ENCODE results near the gene NR1D1. TPM values are rescaled to one million over a fixed set of nuclear protein-coding genes. Genes with fewer than 3 reads are reported as not detected.
A peak's percentile ranks its signal among the peaks of the same experiment; 100 is the strongest.

Gene NR1D1
- total and polyA plus RNA-seq, 2 of the 13 experiments (the other 11 are each of a cell fraction or from before 2014, with no cell fraction given): 2.1 to 2.7 TPM

- in situ Hi-C loops (cut with HindIII; ENCODE audit: extremely low pct_ligation_motif_present, low pct_unique_long_range_greater_than_20kb) (no loop called here), intact Hi-C loops (cut with micrococcal nuclease; ENCODE audit: unreplicated experiment) (no loop called here)
- Histone ChIP-seq H3K9ac (ENCODE audit: insufficient read depth, low read depth, low read length) (no peak overlapping the region), H3K4me1 (ENCODE audit: insufficient read depth, low read length) (peaks cover 66% of the 10 kb centered on the region), H2AFZ (ENCODE audit: low read length) (no peak overlapping the region), H3K4me3 (replicated peaks in 1 of 3; ENCODE audit: insufficient read depth in 1 of 3, low read depth in 2 of 3, low read length in 3 of 3) (peak overlapping the region in 1 of 3 experiments; percentile 72; a peak in 2 of 6 replicates), H3K27ac (ENCODE audit: extremely low read length, insufficient read depth, low read length) (no peak overlapping the region), H3K4me2 (ENCODE audit: low read depth, low read length) (peak overlapping the region; percentile 94), H4K20me1 (ENCODE audit: insufficient read depth, low read length) (no peaks in the 10 kb centered on the region), H3K9me3 (ENCODE audit: low read length) (no peaks in the 10 kb centered on the region), H3K27me3 (ENCODE audit: control insufficient read depth in 1 of 2, insufficient read depth in 2 of 2, low read length in 2 of 2) (peaks cover 4 to 33% of the 10 kb centered on the region in 2 experiments; a peak in 4 of 5 replicates), H3K36me3 (replicated peaks in 1 of 2; ENCODE audit: control insufficient read depth in 1 of 2, insufficient read depth in 2 of 2, low read length in 2 of 2) (no peaks in the 10 kb centered on the region), H3K79me2 (ENCODE audit: insufficient read depth, low read length) (peaks cover 6% of the 10 kb centered on the region)
- 19% methylated on average over 9 of the region's 10 CpGs for WGBS (ENCODE audit: low lambda C conversion rate)
- ChIA-PET CTCF (ENCODE audit: low intra/inter-chr PET ratio, low total read pairs) (interaction anchor here (2.1 to 3.0 kb wide), 2 partner anchors 13 to 50 kb away, joined by 11 to 25 read pairs; no protein-coding TSS in a partner anchor), POLR2A (interaction anchor here (0.6 to 4.2 kb wide), 6 partner anchors 11 to 51 kb away, joined by 3 to 29 read pairs (median 13); no protein-coding TSS in a partner anchor)
- FAIRE-seq (no peak), DNase-seq (ENCODE audit: low spot score) (no peak), ATAC-seq (no peak)
- TF ChIP-seq ARID2 (CRISPR knock-in tag; IDR thresholded peaks at IDR 0.05; ENCODE audit: borderline replicate concordance) (0 out of 2 replicates have a peak, but pooled peaks have one; percentile 21), SAFB2 (CRISPR knock-in tag; IDR thresholded peaks at IDR 0.05; ENCODE audit: borderline replicate concordance, low read depth) (no peak), ZNF572 (CRISPR knock-in tag; IDR thresholded peaks at IDR 0.05) (no peak), NRL (CRISPR knock-in tag; IDR thresholded peaks at IDR 0.05; ENCODE audit: borderline replicate concordance) (0 out of 2 replicates have a peak, but pooled peaks have one; percentile 35), CSRNP2 (CRISPR knock-in tag; conservative IDR thresholded peaks at IDR 0.05; ENCODE audit: low read depth) (no peak), SRY (CRISPR knock-in tag; IDR thresholded peaks at IDR 0.05) (0 out of 2 replicates have a peak, but pooled peaks have one; percentile 31), ZNF557 (CRISPR knock-in tag; IDR thresholded peaks at IDR 0.05) (no peak), ZNF891 (CRISPR knock-in tag; IDR thresholded peaks at IDR 0.05) (peak; percentile 68; the same call in 1 of the 2 replicates), ZNF614 (CRISPR knock-in tag; IDR thresholded peaks at IDR 0.05; ENCODE audit: borderline replicate concordance) (no peak)
- no TSS peak for BruUV-seq (replicated peaks)
These were observed 38.8 kb downstream of the NR1D1 start for GRCh38 chr17:40061609-40062038.
